HEK293 (cell line): ENCODE results near the gene MMP24OS.
A peak's percentile ranks its signal among the peaks of the same experiment; 100 is the strongest.

Experiments used
- CTCF ChIA-PET: fragments of 350-600 bp; formaldehyde crosslinking; extraction: SDS; loops from one replicate; lab custom pipeline; 2021; ENCODE audit warnings: antibody characterized with exemption; lab: Yijun Ruan, JAX
- POLR2A ChIA-PET: fragments of 300-600 bp; formaldehyde crosslinking; extraction: SDS; loops from one replicate; lab custom pipeline; 2020; ENCODE audit warnings: antibody characterized with exemption, inconsistent platforms; lab: Yijun Ruan, JAX
- H3K27ac ChIP-seq: fragments of 200-500 bp; sonication (Bioruptor generic); 2 replicates; pipeline ENCODE4 v1.5.1; 2014; ENCODE audit warnings: low read depth, low read length, control low read depth, inconsistent platforms; ENCODE audit errors: extremely low read depth
- H3K36me3 ChIP-seq, 2 experiments: fragments of 200-500 bp in 1 of 2; sonication (Bioruptor generic) in 1 of 2; 1 replicate in 1 of 2; 2 replicates in 1 of 2; pipeline ENCODE4 v1.5.1; 2014 to 2017; ENCODE audit warnings: inconsistent platforms in 2 of 2, low read length in 2 of 2; ENCODE audit not compliant: control insufficient read depth in 2 of 2, insufficient read depth in 1 of 2
- H3K4me1 ChIP-seq: fragments of 200-500 bp; sonication (Bioruptor generic); 2 replicates; pipeline ENCODE4 v1.5.1; 2014; ENCODE audit warnings: mild to moderate bottlenecking, low read length, inconsistent platforms; ENCODE audit not compliant: control insufficient read depth, insufficient read depth
- H3K4me3 ChIP-seq: 2 replicates; pipeline ENCODE4 v1.5.1; 2011; ENCODE audit warnings: low read depth, mild to moderate bottlenecking, control low read depth, low read length, moderate library complexity
- H3K9me3 ChIP-seq: fragments of 200-500 bp; sonication (Bioruptor generic); 2 replicates; pipeline ENCODE4 v1.5.1; 2014; ENCODE audit warnings: low read depth, low read length, inconsistent platforms; ENCODE audit not compliant: control insufficient read depth, insufficient read depth
- KLF1 ChIP-seq: fragments of 450-650 bp; formaldehyde crosslinking; IDR thresholded peaks from 2 replicates; pipeline ENCODE4 v1.5.1; 2016; ENCODE audit warnings: missing biosample characterization, missing genetic modification characterization
- KLF17 ChIP-seq: fragments of 450-650 bp; formaldehyde crosslinking; IDR thresholded peaks from 2 replicates; pipeline ENCODE4 v1.5.1; 2016; ENCODE audit warnings: missing biosample characterization, missing genetic modification characterization
- KLF8 ChIP-seq: fragments of 450-650 bp; formaldehyde crosslinking; IDR thresholded peaks from 2 replicates; pipeline ENCODE4 v1.5.1; 2016; ENCODE audit warnings: missing biosample characterization, missing genetic modification characterization
- PATZ1 ChIP-seq: fragments of 450-650 bp; formaldehyde crosslinking; IDR thresholded peaks from 2 replicates; pipeline ENCODE4 v1.5.1; 2016; ENCODE audit warnings: missing biosample characterization, missing genetic modification characterization
- PRDM10 ChIP-seq: fragments of 450-650 bp; formaldehyde crosslinking; IDR thresholded peaks from 2 replicates; pipeline ENCODE4 v1.5.1; 2016; ENCODE audit warnings: missing biosample characterization, missing genetic modification characterization
- PRDM6 ChIP-seq: fragments of 450-650 bp; formaldehyde crosslinking; IDR thresholded peaks from 2 replicates; pipeline ENCODE4 v1.5.1; 2017; ENCODE audit warnings: missing biosample characterization, missing genetic modification characterization
- WT1 ChIP-seq: fragments of 450-650 bp; formaldehyde crosslinking; IDR thresholded peaks from 2 replicates; pipeline ENCODE4 v1.5.1; 2016; ENCODE audit warnings: missing biosample characterization, missing genetic modification characterization
- ZBTB17 ChIP-seq: fragments of 450-650 bp; formaldehyde crosslinking; IDR thresholded peaks from 2 replicates; pipeline ENCODE4 v1.5.1; 2016; ENCODE audit warnings: missing biosample characterization, missing genetic modification characterization
- ZEB2 ChIP-seq: fragments of 450-650 bp; formaldehyde crosslinking; IDR thresholded peaks from 2 replicates; pipeline ENCODE4 v1.5.1; 2016; ENCODE audit warnings: missing biosample characterization, missing genetic modification characterization
- ZFHX2 ChIP-seq: fragments of 450-650 bp; formaldehyde crosslinking; conservative IDR thresholded peaks from 2 replicates; pipeline ENCODE4 v1.5.1; 2016; ENCODE audit warnings: missing biosample characterization, missing genetic modification characterization
- ZNF19 ChIP-seq: fragments of 450-650 bp; formaldehyde crosslinking; IDR thresholded peaks from 2 replicates; pipeline ENCODE4; 2016; ENCODE audit warnings: missing biosample characterization, missing genetic modification characterization, low read depth
- ZNF2 ChIP-seq: fragments of 450-650 bp; formaldehyde crosslinking; IDR thresholded peaks from 2 replicates; pipeline ENCODE4 v1.5.1; 2016; ENCODE audit warnings: missing biosample characterization, missing genetic modification characterization
- ZNF274 ChIP-seq, 2 experiments: fragments of 200-500 bp in 1 of 2; fragments of 450-650 bp in 1 of 2; sonication (Bioruptor generic) in 1 of 2; formaldehyde crosslinking in 1 of 2; IDR thresholded peaks; 2 replicates each; pipeline versions ENCODE4 v1.5.1 to v1.6.1; 2014 to 2016; ENCODE audit warnings: borderline replicate concordance in 1 of 2, inconsistent platforms in 1 of 2, low read length in 1 of 2, missing biosample characterization in 1 of 2, missing genetic modification characterization in 1 of 2
- ZNF302 ChIP-seq: fragments of 450-650 bp; formaldehyde crosslinking; IDR thresholded peaks from 2 replicates; pipeline ENCODE4 v1.5.1; 2016; ENCODE audit warnings: missing biosample characterization, missing genetic modification characterization, low read depth
- ZNF335 ChIP-seq: fragments of 450-650 bp; formaldehyde crosslinking; conservative IDR thresholded peaks from 2 replicates; pipeline ENCODE4 v1.5.1; 2016; ENCODE audit warnings: missing biosample characterization, missing genetic modification characterization
- ZNF341 ChIP-seq: fragments of 450-650 bp; formaldehyde crosslinking; IDR thresholded peaks from 2 replicates; pipeline ENCODE4; 2016; ENCODE audit warnings: low read depth, missing biosample characterization, missing genetic modification characterization
- ZNF362 ChIP-seq: fragments of 450-650 bp; formaldehyde crosslinking; IDR thresholded peaks from 2 replicates; pipeline ENCODE4 v1.5.1; 2016; ENCODE audit warnings: missing biosample characterization, missing genetic modification characterization
- ZNF600 ChIP-seq: fragments of 450-650 bp; formaldehyde crosslinking; IDR thresholded peaks from 2 replicates; pipeline ENCODE4 v1.5.1; 2016; ENCODE audit warnings: missing biosample characterization, missing genetic modification characterization
- ZNF692 ChIP-seq: fragments of 450-650 bp; formaldehyde crosslinking; IDR thresholded peaks from 2 replicates; pipeline ENCODE4 v1.5.1; 2016; ENCODE audit warnings: missing biosample characterization, missing genetic modification characterization

The MMP24OS gene

GRCh38 chr20:35304956-35305355 is 27.0 kb upstream of the MMP24OS start:
- Histone ChIP-seq H3K4me3 (no peak overlapping the region), H3K4me1 (no peaks in the 10 kb centered on the region; the same call in 1 of the 2 replicates), H3K27ac (peak overlapping the region; percentile 27; the same call in 1 of the 2 replicates), H3K9me3 (no peaks in the 10 kb centered on the region), H3K36me3 (peaks cover 0 to 13% of the 10 kb centered on the region in 2 experiments; a peak in 1 of 3 replicates)
- no peak for TF ChIP-seq WT1 (tag by site-specific recombination)
- peak; percentile 29; the same call in 1 of the 2 replicates for TF ChIP-seq ZNF600 (tag by site-specific recombination)
- TF ChIP-seq KLF1 = no peak
- ChIA-PET CTCF (interaction anchor here (0.6 to 13.7 kb wide), 20 partner anchors 8 to 449 kb away, joined by 3 to 236 read pairs (median 6); partner anchors contain the start of genes EIF6 and GDF5), POLR2A (interaction anchor here (1.1 to 3.3 kb wide), 5 partner anchors 13 to 158 kb away, joined by 3 to 15 read pairs (median 14); partner anchors contain the start of genes CEP250, EDEM2 and EIF6)

- Histone ChIP-seq H3K4me3 (no peak overlapping the region), H3K4me1 (no peaks in the 10 kb centered on the region; the same call in 1 of the 2 replicates), H3K27ac (no peak overlapping the region), H3K36me3 (peaks cover 0 to 13% of the 10 kb centered on the region in 2 experiments; a peak in 1 of 3 replicates), H3K9me3 (no peaks in the 10 kb centered on the region)
- ChIA-PET CTCF (interaction anchor here (0.5 to 13.7 kb wide), 33 partner anchors 9 to 965 kb away, joined by 3 to 236 read pairs (median 5); partner anchors contain the start of genes EIF6, GDF5 and MMP24OS), POLR2A (interaction anchor here (1.4 kb wide), 1 partner anchor 26 kb away, joined by 5 read pairs; the partner anchor contains the start of gene MMP24OS)
- TF ChIP-seq PATZ1 (tag by site-specific recombination) (peak; percentile 38), PRDM6 (tag by site-specific recombination) (no peak), KLF8 (0 out of 2 replicates have a peak, but pooled peaks have one; percentile 26), WT1 (tag by site-specific recombination) (peak; percentile 47), ZNF19 (tag by site-specific recombination) (no peak), ZNF341 (tag by site-specific recombination) (no peak), ZNF362 (no peak), ZEB2 (peak; percentile 59; the same call in 1 of the 2 replicates), ZNF274 (IDR thresholded peaks at IDR 0.05; ENCODE audit: low read length) (no peak), ZNF274 (tag by site-specific recombination; IDR thresholded peaks at IDR 0.05; ENCODE audit: borderline replicate concordance) (no peak), ZNF600 (tag by site-specific recombination) (0 out of 2 replicates have a peak, but pooled peaks have one; percentile 35), PRDM10 (peak; percentile 25; the same call in 1 of the 2 replicates), ZFHX2 (tag by site-specific recombination) (no peak), ZNF692 (tag by site-specific recombination) (peak; percentile 54; the same call in 1 of the 2 replicates), ZNF335 (peak; percentile 29; the same call in 1 of the 2 replicates), ZNF2 (tag by site-specific recombination) (peak; percentile 56; the same call in 1 of the 2 replicates), ZBTB17 (tag by site-specific recombination) (peak; percentile 51; the same call in 1 of the 2 replicates), KLF17 (tag by site-specific recombination) (peak; percentile 31; the same call in 1 of the 2 replicates), ZNF302 (tag by site-specific recombination) (no peak)
Observed at GRCh38 chr20:35303735-35304491, 26.0 kb upstream of the MMP24OS start.
